Erythroblast (primary cell): ENCODE measurements around the gene TBX20.
"Not testable (repeated sequence)": the region's sequence is repeated elsewhere in the genome, so short reads cannot be mapped to it uniquely, and the experiment has no call there.

Experiments
- GATA1 ChIP-seq: IDR thresholded peaks from 2 replicates; pipeline ENCODE4 v1.6.1; 2011; ENCODE audit warnings: low read depth, mild to moderate bottlenecking, control low read depth, low read length, moderate library complexity
- POLR2A ChIP-seq: IDR thresholded peaks from 2 replicates; pipeline ENCODE4 v1.6.1; 2011; ENCODE audit warnings: mild to moderate bottlenecking, low read length

- TF ChIP-seq POLR2A, GATA1: not testable (repeated sequence)
Observed at GRCh38 chr7:35186751-35187150, 67.1 kb downstream of the TBX20 start.
